Fibroblast of villous mesenchyme (primary cell): Measurements from ENCODE around the gene PCDHA7. TPM values are rescaled to one million over a fixed set of nuclear protein-coding genes. Genes with fewer than 3 reads are reported as not detected.
"Not testable (repeated sequence)": the region's sequence is repeated elsewhere in the genome, so short reads cannot be mapped to it uniquely, and the experiment has no call there.

Experiments used
- DNase-seq: peaks from one replicate; pipeline ENCODE4 v3.0.0-alpha.2; 2010; ENCODE audit warnings: low read depth
- H3K4me3 ChIP-seq: 2 replicates; pipeline ENCODE4 v1.5.1; 2011; ENCODE audit warnings: low read depth, mild to moderate bottlenecking, low read length
- total RNA-seq: library from RNA; depleted of rRNA; stranded (reverse); fragments of >200 nt; gene quantifications from 2 replicates; pipeline ENCODE4 v1.2.3, GENCODE V29; 2012
- TF ChIP-seq, protein P1 (sequence below): IDR thresholded peaks from 2 replicates; pipeline ENCODE4 v1.5.1; 2012; ENCODE audit warnings: low read depth, mild to moderate bottlenecking, low read length; ENCODE audit not compliant: insufficient read depth

Gene PCDHA7
- total RNA-seq, 1 donor: 0.86 TPM

DNA sequence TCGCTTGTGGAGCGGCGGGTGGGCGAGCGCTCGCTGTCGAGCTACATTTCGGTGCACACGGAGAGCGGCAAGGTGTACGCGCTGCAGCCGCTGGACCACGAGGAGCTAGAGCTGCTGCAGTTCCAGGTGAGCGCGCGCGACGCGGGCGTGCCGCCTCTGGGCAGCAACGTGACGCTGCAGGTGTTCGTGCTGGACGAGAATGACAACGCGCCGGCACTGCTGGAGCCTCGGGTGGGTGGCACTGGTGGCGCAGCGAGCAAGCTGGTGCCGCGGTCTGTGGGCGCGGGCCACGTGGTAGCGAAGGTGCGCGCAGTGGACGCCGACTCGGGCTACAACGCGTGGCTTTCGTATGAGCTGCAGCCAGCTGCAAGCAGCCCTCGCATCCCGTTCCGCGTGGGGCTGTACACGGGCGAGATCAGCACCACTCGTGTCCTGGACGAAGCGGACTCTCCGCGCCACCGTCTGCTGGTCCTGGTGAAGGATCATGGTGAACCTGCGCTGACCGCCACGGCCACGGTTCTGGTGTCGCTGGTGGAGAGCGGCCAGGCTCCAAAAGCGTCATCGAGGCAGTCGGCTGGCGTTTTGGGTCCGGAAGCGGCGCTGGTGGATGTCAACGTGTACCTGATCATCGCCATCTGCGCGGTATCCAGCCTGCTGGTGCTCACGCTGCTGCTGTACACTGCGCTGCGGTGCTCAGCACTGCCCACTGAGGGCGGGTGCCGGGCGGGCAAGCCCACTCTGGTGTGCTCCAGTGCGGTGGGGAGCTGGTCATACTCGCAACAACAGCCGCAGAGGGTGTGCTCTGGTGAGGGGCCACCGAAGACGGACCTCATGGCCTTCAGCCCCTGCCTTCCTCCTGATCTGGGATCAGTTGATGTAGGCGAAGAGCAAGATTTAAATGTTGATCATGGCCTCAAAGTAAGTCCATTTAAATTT is 9.0 kb downstream of the PCDHA7 start:
- H3K4me3 ChIP-seq: no peak overlapping the region
- no peak for DNase-seq
- TF ChIP-seq, protein P1, sequence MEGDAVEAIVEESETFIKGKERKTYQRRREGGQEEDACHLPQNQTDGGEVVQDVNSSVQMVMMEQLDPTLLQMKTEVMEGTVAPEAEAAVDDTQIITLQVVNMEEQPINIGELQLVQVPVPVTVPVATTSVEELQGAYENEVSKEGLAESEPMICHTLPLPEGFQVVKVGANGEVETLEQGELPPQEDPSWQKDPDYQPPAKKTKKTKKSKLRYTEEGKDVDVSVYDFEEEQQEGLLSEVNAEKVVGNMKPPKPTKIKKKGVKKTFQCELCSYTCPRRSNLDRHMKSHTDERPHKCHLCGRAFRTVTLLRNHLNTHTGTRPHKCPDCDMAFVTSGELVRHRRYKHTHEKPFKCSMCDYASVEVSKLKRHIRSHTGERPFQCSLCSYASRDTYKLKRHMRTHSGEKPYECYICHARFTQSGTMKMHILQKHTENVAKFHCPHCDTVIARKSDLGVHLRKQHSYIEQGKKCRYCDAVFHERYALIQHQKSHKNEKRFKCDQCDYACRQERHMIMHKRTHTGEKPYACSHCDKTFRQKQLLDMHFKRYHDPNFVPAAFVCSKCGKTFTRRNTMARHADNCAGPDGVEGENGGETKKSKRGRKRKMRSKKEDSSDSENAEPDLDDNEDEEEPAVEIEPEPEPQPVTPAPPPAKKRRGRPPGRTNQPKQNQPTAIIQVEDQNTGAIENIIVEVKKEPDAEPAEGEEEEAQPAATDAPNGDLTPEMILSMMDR: no peak

DNA sequence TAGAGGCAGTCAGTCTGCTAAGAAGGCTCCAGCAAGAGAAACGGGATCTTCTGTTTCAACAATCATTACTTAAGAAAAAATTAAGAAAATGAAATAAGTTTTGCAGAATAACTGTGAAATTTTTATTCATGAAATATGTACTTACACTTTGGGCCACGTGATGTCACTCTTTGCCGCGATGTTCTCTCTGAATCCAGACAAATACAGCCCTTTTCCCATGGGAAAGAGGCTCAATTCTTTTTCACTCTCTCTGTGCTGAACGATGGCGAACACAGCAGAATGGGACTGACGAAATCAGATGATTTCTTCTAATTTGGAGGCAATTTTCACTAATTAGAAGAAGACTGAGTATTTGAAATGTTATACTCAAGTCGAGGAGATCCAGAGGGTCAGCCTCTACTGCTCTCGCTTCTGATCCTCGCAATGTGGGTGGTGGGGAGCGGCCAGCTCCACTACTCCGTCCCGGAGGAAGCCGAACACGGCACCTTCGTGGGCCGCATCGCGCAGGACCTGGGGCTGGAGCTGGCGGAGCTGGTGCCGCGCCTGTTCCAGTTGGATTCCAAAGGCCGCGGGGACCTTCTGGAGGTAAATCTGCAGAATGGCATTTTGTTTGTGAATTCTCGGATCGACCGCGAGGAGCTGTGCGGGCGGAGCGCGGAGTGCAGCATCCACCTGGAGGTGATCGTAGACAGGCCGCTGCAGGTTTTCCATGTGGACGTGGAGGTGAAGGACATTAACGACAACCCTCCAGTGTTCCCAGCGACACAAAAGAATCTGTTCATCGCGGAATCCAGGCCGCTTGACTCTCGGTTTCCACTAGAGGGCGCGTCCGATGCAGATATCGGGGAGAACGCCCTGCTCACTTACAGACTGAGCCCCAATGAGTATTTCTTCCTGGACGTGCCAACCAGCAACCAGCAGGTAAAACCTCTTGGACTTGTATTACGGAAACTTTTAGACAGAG is 14.4 kb downstream of the PCDHA7 start, which contains the start of gene PCDHA9:
TSS of gene PCDHA9 (plus strand) at position 244 of the 964 bp plus-strand sequence. CDS start at position 358, 114 bp downstream.
- not testable (repeated sequence) for H3K4me3 ChIP-seq, DNase-seq

DNA sequence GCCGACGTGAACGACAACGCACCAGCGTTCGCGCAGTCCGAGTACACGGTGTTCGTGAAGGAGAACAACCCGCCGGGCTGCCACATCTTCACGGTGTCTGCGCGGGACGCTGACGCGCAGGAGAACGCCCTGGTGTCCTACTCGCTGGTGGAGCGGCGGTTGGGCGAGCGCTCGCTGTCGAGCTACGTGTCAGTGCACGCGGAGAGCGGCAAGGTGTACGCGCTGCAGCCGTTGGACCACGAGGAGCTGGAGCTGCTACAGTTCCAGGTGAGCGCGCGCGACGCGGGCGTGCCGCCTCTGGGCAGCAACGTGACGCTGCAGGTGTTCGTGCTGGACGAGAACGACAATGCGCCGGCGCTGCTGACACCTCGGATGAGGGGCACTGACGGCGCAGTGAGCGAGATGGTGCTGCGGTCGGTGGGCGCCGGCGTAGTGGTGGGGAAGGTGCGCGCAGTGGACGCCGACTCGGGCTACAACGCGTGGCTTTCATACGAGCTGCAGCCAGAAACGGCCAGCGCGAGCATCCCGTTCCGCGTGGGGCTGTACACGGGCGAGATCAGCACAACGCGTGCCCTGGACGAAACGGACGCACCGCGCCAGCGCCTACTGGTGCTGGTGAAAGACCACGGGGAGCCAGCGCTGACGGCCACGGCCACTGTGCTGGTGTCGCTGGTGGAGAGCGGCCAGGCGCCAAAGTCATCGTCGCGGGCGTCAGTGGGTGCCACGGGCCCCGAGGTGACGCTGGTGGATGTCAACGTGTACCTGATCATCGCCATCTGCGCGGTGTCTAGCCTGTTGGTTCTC is 16.0 kb downstream of the PCDHA7 start:
- not testable (repeated sequence) for DNase-seq, H3K4me3 ChIP-seq

DNA sequence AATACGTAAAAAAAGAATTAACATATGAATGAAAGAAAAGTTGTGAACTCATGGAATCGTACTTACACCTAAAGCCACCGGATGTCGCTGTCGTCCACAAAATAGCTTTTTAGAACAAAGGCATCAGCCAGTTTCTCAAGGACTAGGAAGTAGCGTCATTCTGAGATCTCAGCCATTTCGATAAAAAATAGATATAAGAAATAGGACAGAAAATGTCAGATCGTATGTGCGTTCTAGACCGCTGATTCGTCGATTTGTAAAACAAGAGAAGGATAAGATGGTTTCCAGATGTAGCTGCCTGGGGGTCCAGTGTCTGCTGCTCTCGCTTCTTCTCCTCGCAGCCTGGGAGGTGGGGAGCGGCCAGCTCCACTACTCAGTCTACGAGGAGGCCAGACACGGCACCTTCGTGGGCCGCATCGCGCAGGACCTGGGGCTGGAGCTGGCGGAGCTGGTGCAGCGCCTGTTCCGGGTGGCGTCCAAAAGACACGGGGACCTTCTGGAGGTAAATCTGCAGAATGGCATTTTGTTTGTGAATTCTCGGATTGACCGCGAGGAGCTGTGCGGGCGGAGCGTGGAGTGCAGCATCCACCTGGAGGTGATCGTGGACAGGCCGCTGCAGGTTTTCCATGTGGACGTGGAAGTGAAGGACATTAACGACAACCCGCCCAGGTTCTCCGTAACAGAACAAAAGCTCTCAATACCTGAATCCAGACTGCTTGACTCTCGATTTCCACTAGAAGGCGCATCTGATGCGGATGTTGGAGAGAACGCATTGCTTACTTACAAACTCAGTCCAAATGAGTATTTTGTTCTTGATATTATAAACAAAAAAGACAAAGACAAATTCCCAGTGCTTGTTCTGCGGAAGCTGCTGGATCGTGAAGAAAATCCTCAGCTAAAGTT is 22.0 kb downstream of the PCDHA7 start, which contains the start of gene PCDHA10:
TSS of gene PCDHA10 (plus strand) at position 126 of the 903 bp plus-strand sequence. CDS start at position 278, 152 bp downstream.
- peak; percentile 5 for DNase-seq

DNA sequence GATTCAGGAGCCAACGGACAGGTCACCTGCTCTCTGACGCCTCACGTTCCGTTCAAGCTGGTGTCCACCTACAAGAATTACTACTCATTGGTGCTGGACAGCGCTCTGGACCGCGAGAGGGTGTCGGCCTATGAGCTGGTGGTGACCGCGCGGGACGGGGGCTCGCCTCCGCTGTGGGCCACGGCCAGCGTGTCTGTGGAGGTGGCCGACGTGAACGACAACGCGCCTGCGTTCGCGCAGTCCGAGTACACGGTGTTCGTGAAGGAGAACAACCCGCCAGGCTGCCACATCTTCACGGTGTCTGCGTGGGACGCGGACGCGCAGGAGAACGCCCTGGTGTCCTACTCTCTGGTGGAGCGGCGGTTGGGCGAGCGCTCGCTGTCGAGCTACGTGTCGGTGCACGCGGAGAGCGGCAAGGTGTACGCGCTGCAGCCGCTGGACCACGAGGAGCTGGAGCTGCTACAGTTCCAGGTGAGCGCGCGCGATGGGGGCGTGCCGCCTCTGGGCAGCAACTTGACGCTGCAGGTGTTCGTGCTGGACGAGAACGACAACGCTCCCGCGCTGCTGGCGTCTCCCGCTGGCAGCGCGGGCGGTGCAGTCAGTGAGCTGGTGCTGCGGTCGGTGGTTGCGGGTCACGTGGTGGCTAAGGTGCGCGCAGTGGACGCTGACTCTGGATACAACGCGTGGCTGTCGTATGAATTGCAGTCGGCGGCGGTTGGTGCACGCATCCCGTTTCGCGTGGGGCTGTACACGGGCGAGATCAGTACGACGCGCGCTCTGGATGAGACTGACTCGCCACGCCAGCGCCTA is 23.3 kb downstream of the PCDHA7 start:
- TF ChIP-seq, protein P1: no peak
- no peak overlapping the region for H3K4me3 ChIP-seq
- DNase-seq: no peak

More for the DNA sequence above, 22.0 kb downstream of the PCDHA7 start, which contains the start of gene PCDHA10:
- TF ChIP-seq, protein P1: peak; percentile 8
- H3K4me3 ChIP-seq: no peak within 1 kb of the TSS

DNA sequence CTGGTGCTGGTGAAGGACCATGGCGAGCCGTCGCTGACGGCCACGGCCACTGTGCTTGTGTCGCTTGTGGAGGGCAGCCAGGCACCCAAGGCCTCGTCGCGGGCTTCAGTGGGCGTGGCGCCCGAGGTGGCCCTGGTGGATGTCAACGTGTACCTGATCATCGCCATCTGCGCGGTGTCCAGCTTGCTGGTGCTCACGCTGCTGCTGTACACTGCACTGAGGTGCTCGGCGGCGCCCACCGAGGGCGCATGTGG is 23.8 kb downstream of the PCDHA7 start:
- DNase-seq: no peak
- TF ChIP-seq, protein P1: no peak

More for the DNA sequence above, 23.8 kb downstream of the PCDHA7 start:
- no peak overlapping the region for H3K4me3 ChIP-seq
